Endothelial cell (in vitro differentiated cells): ENCODE measurements around the gene OR2AG2. TPM values are rescaled to one million over a fixed set of nuclear protein-coding genes. Genes with fewer than 3 reads are reported as not detected.

Source experiments
- DNase-seq: peaks from one replicate; pipeline ENCODE4 v3.0.0; 2021; ENCODE audit warnings: low spot score
- H3K27ac Mint-ChIP-seq: one replicate; pipeline ENCODE4 v1.8.0; 2021; ENCODE audit warnings: mixed read lengths, inconsistent platforms; ENCODE audit not compliant: unreplicated experiment
- H3K27me3 Mint-ChIP-seq: one replicate; pipeline ENCODE4 v1.8.0; 2021; ENCODE audit warnings: mild to moderate bottlenecking, moderate library complexity, mixed read lengths, inconsistent platforms; ENCODE audit not compliant: unreplicated experiment
- H3K36me3 Mint-ChIP-seq: one replicate; pipeline ENCODE4 v1.8.0; 2021; ENCODE audit warnings: mild to moderate bottlenecking, low read depth, mixed read lengths, inconsistent platforms; ENCODE audit not compliant: unreplicated experiment
- H3K4me1 Mint-ChIP-seq: one replicate; pipeline ENCODE4 v1.8.0; 2021; ENCODE audit warnings: mild to moderate bottlenecking, mixed read lengths, inconsistent platforms; ENCODE audit not compliant: unreplicated experiment
- H3K4me3 Mint-ChIP-seq: one replicate; pipeline ENCODE4 v1.8.0; 2021; ENCODE audit warnings: mild to moderate bottlenecking, mixed read lengths, inconsistent platforms; ENCODE audit not compliant: unreplicated experiment
- H3K9me3 Mint-ChIP-seq: one replicate; pipeline ENCODE4 v1.8.0; 2021; ENCODE audit warnings: mixed read lengths, inconsistent platforms; ENCODE audit not compliant: unreplicated experiment
- CTCF ChIP-seq: fragments of 200-600 bp; sonication (generic); IDR thresholded peaks from one replicate; pipeline ENCODE4 v1.5.0; 2021; ENCODE audit warnings: antibody characterized with exemption; ENCODE audit not compliant: unreplicated experiment
- total RNA-seq: library from RNA; stranded (reverse); fragmentation: NEBNext Ultra II Directional; extraction: Animal tissue kit (Norgen Biotek cat#: 25700); gene quantifications from one replicate; pipeline ENCODE4 v1.2.1, GENCODE V29; 2021; ENCODE audit not compliant: unreplicated experiment

The OR2AG2 gene
- total RNA-seq, 1 donor from 2014 or later: 0.26 TPM

- Mint-ChIP-seq H3K9me3 (no peaks in the 10 kb centered on the region), H3K36me3 (no peaks in the 10 kb centered on the region), H3K4me3 (no peak overlapping the region), H3K27ac (no peak overlapping the region), H3K27me3 (no peaks in the 10 kb centered on the region), H3K4me1 (no peaks in the 10 kb centered on the region)
- DNase-seq: peak; percentile 60
- TF ChIP-seq CTCF: peak; percentile 91
Measured at GRCh38 chr11:6755303-6755952, 16.3 kb downstream of the OR2AG2 start.

- no peak for DNase-seq
- Mint-ChIP-seq H3K27ac (no peak overlapping the region), H3K36me3 (no peaks in the 10 kb centered on the region), H3K4me3 (no peak overlapping the region), H3K27me3 (no peaks in the 10 kb centered on the region), H3K9me3 (no peaks in the 10 kb centered on the region), H3K4me1 (peaks cover 6% of the 10 kb centered on the region)
- TF ChIP-seq CTCF: no peak
Measured at GRCh38 chr11:6747097-6747668, 24.6 kb downstream of the OR2AG2 start.

GRCh38 chr11:6746626-6747025 lies 25.1 kb downstream of the OR2AG2 start:
- no peak overlapping the region for H3K27ac Mint-ChIP-seq
- H3K4me1 Mint-ChIP-seq: peaks cover 6% of the 10 kb centered on the region
- TF ChIP-seq CTCF: no peak
- H3K36me3 Mint-ChIP-seq: no peaks in the 10 kb centered on the region
- no peaks in the 10 kb centered on the region for H3K9me3 Mint-ChIP-seq
- no peaks in the 10 kb centered on the region for H3K27me3 Mint-ChIP-seq
- no peak for DNase-seq
- no peak overlapping the region for H3K4me3 Mint-ChIP-seq

- Mint-ChIP-seq H3K4me1 (peaks cover 6% of the 10 kb centered on the region), H3K9me3 (no peaks in the 10 kb centered on the region), H3K27ac (no peak overlapping the region), H3K36me3 (no peaks in the 10 kb centered on the region), H3K4me3 (no peak overlapping the region), H3K27me3 (no peaks in the 10 kb centered on the region)
- TF ChIP-seq CTCF: no peak
- DNase-seq: no peak
Measured at GRCh38 chr11:6746086-6746618, 25.6 kb downstream of the OR2AG2 start.

GRCh38 chr11:6745465-6746015 lies 26.2 kb downstream of the OR2AG2 start:
- no peak for DNase-seq
- Mint-ChIP-seq H3K27ac (no peak overlapping the region), H3K27me3 (no peaks in the 10 kb centered on the region), H3K4me3 (no peak overlapping the region), H3K4me1 (peaks cover 6% of the 10 kb centered on the region), H3K36me3 (no peaks in the 10 kb centered on the region), H3K9me3 (no peaks in the 10 kb centered on the region)
- no peak for TF ChIP-seq CTCF
